Measurements from ENCODE around the gene SLC26A6.

Gene SLC26A6

DNA sequence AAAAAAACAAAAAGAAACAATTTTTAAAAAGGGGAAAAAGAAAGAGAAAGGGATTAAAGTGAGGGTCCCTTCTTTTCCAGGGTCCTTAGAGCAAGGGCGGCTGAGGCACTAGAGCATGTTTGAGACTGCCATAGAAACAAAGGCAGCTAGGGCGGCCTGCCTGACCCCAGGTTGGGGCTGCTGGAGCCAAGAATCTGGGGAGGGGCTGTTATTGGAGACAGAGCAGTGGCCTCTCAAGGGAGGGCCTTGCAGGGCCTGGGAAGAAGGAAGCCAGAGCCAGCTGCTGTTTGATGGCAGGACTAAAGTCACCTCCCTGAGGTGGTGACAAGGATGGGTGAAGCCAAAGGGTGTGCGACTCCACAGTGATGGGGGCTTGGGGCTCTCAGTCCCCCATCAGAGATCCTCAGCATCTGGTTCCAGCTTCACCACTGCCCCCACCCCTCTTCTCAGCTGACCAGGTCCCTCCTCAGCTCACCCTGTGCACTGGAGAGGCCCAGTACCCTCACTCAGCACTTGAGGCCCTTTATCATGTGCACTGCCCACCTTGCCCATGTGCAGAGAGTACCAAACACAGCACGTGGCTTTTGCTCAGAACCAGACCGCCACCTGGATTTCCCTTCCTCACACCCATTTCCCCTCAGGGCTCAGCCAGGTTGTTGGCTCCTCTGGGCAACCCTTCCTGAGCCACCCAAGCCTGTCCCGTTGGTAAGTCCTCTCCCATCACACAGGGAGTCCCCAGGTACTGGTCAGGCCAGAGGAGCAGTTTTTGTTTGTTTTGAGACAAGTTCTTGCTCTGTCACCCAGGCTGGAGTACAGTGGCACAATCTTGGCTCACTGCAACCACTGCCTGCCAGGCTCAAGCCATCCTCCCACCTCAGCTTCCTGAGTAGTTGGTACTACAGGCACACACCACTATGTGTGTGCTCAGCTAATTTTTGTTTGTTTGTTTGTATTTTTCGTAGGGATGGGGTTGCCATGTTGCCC, 15.4 kb downstream of the SLC26A6 start:
- no peak for ATAC-seq
- TF ChIP-seq CSDC2 (CRISPR knock-in tag; IDR thresholded peaks at IDR 0.05) (no peak), ZNF8 (CRISPR knock-in tag; IDR thresholded peaks at IDR 0.05) (no peak), ZFP30 (CRISPR knock-in tag; IDR thresholded peaks at IDR 0.05) (no peak), ZC3H10 (CRISPR knock-in tag; IDR thresholded peaks at IDR 0.05) (no peak), ESRRG (CRISPR knock-in tag; IDR thresholded peaks at IDR 0.05) (no peak)

GRCh38 chr3:48617559-48617958, 17.7 kb downstream of the SLC26A6 start:
- TF ChIP-seq, protein P1, sequence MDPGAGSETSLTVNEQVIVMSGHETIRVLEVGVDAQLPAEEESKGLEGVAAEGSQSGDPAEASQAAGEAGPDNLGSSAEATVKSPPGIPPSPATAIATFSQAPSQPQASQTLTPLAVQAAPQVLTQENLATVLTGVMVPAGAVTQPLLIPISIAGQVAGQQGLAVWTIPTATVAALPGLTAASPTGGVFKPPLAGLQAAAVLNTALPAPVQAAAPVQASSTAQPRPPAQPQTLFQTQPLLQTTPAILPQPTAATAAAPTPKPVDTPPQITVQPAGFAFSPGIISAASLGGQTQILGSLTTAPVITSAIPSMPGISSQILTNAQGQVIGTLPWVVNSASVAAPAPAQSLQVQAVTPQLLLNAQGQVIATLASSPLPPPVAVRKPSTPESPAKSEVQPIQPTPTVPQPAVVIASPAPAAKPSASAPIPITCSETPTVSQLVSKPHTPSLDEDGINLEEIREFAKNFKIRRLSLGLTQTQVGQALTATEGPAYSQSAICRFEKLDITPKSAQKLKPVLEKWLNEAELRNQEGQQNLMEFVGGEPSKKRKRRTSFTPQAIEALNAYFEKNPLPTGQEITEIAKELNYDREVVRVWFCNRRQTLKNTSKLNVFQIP (CRISPR knock-in tag; IDR thresholded peaks at IDR 0.05; ENCODE audit: borderline replicate concordance, low read depth): no peak
- TF ChIP-seq ISL1 (CRISPR knock-in tag; IDR thresholded peaks at IDR 0.05) (no peak), ZNF8 (CRISPR knock-in tag; IDR thresholded peaks at IDR 0.05) (no peak), ZNF70 (CRISPR knock-in tag; IDR thresholded peaks at IDR 0.05) (no peak), PPARA (CRISPR knock-in tag; IDR thresholded peaks at IDR 0.05; ENCODE audit: borderline replicate concordance) (no peak), ZNF565 (CRISPR knock-in tag; conservative IDR thresholded peaks at IDR 0.05; ENCODE audit: low read depth) (no peak), RARB (CRISPR knock-in tag; IDR thresholded peaks at IDR 0.05) (no peak), BACH2 (CRISPR knock-in tag; IDR thresholded peaks at IDR 0.05; ENCODE audit: borderline replicate concordance) (no peak), ZFP3 (CRISPR knock-in tag; IDR thresholded peaks at IDR 0.05) (no peak), OSR1 (CRISPR knock-in tag; IDR thresholded peaks at IDR 0.05) (no peak), TSHZ2 (CRISPR knock-in tag; IDR thresholded peaks at IDR 0.05) (no peak), ZFP30 (CRISPR knock-in tag; IDR thresholded peaks at IDR 0.05) (no peak), ZC3H10 (CRISPR knock-in tag; IDR thresholded peaks at IDR 0.05) (no peak), CREB5 (CRISPR knock-in tag; IDR thresholded peaks at IDR 0.05; ENCODE audit: low read depth) (no peak), ESRRG (CRISPR knock-in tag; IDR thresholded peaks at IDR 0.05) (no peak), CSDC2 (CRISPR knock-in tag; IDR thresholded peaks at IDR 0.05) (no peak), TCF4 (CRISPR knock-in tag; IDR thresholded peaks at IDR 0.05; ENCODE audit: borderline replicate concordance) (no peak), GLIS3 (CRISPR knock-in tag; IDR thresholded peaks at IDR 0.05) (no peak)
- TF ChIP-seq, protein P2, sequence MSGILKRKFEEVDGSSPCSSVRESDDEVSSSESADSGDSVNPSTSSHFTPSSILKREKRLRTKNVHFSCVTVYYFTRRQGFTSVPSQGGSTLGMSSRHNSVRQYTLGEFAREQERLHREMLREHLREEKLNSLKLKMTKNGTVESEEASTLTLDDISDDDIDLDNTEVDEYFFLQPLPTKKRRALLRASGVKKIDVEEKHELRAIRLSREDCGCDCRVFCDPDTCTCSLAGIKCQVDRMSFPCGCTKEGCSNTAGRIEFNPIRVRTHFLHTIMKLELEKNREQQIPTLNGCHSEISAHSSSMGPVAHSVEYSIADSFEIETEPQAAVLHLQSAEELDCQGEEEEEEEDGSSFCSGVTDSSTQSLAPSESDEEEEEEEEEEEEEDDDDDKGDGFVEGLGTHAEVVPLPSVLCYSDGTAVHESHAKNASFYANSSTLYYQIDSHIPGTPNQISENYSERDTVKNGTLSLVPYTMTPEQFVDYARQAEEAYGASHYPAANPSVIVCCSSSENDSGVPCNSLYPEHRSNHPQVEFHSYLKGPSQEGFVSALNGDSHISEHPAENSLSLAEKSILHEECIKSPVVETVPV (CRISPR knock-in tag; IDR thresholded peaks at IDR 0.05): no peak
- TF ChIP-seq, protein P3, sequence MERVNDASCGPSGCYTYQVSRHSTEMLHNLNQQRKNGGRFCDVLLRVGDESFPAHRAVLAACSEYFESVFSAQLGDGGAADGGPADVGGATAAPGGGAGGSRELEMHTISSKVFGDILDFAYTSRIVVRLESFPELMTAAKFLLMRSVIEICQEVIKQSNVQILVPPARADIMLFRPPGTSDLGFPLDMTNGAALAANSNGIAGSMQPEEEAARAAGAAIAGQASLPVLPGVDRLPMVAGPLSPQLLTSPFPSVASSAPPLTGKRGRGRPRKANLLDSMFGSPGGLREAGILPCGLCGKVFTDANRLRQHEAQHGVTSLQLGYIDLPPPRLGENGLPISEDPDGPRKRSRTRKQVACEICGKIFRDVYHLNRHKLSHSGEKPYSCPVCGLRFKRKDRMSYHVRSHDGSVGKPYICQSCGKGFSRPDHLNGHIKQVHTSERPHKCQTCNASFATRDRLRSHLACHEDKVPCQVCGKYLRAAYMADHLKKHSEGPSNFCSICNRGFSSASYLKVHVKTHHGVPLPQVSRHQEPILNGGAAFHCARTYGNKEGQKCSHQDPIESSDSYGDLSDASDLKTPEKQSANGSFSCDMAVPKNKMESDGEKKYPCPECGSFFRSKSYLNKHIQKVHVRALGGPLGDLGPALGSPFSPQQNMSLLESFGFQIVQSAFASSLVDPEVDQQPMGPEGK (CRISPR knock-in tag; IDR thresholded peaks at IDR 0.05; ENCODE audit: borderline replicate concordance): no peak
- no peak for ATAC-seq

DNA sequence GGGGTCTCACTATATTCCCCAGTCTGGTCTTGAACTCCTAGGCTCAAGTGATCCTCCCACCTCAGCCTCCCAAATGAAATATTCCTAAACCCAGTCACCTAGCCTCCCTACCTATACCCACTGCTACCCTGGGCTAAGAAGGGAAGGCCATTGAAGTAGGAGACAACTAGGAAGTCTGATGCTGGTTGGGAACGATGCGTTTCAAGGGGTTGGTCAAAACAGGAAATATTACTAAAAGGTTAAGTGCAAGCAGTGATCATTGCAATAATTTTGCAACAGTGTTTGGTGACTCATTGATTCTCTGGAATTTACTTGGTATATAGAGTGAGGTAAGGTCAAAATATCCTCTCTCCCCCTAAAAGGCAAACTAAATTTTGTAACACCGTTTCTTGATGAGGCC, 21.2 kb downstream of the SLC26A6 start:
- TF ChIP-seq, protein P1 (CRISPR knock-in tag; IDR thresholded peaks at IDR 0.05; ENCODE audit: borderline replicate concordance, low read depth): no peak
- no peak for TF ChIP-seq TSHZ2 (CRISPR knock-in tag; IDR thresholded peaks at IDR 0.05)
- no peak for TF ChIP-seq TOX (CRISPR knock-in tag; IDR thresholded peaks at IDR 0.05; ENCODE audit: borderline replicate concordance)
- ATAC-seq: no peak
